ENCODE results near the gene MAST4.

DNA sequence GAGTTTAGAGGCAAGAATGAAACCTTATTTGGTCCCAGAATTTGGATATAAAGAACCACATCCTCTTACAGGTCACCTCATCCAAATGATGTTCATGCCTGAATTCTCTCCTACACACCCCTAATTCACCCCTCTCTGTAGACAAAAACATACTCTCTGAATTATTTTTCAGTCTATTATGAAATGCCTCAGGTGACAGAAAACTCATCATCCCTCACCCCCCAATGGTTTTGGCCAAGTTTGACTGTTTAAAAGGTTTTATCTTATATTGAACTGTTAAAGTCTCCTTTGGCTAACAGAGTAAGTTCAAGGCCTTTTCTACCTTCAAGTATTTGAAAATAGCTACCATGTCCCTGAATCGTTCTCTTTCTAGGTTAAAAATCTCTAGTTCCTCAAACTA lies 602.7 kb downstream of the MAST4 start:
- TF ChIP-seq POLR2A (IDR thresholded peaks at IDR 0.05): no peak
- TF ChIP-seq, protein P1, sequence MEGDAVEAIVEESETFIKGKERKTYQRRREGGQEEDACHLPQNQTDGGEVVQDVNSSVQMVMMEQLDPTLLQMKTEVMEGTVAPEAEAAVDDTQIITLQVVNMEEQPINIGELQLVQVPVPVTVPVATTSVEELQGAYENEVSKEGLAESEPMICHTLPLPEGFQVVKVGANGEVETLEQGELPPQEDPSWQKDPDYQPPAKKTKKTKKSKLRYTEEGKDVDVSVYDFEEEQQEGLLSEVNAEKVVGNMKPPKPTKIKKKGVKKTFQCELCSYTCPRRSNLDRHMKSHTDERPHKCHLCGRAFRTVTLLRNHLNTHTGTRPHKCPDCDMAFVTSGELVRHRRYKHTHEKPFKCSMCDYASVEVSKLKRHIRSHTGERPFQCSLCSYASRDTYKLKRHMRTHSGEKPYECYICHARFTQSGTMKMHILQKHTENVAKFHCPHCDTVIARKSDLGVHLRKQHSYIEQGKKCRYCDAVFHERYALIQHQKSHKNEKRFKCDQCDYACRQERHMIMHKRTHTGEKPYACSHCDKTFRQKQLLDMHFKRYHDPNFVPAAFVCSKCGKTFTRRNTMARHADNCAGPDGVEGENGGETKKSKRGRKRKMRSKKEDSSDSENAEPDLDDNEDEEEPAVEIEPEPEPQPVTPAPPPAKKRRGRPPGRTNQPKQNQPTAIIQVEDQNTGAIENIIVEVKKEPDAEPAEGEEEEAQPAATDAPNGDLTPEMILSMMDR (IDR thresholded peaks at IDR 0.05): no peak

Measured in uterus (tissue), 2 donors.